Stimulated activated CD4-positive, alpha-beta T cell treated with anti-CD3 and anti-CD28 coated beads, Interleukin-1b, Interleukin-23, amount 100 ng/mL, for 48 hours (primary cell): ENCODE results near the gene ELP4.

Experiments used
- DNase-seq: peaks from one replicate; pipeline ENCODE4 v3.0.0-alpha.2; 2020

Gene ELP4

GRCh38 chr11:31802990-31803812, 293.6 kb downstream of the ELP4 start:
- no peak for DNase-seq

GRCh38 chr11:31803813-31804311, 294.3 kb downstream of the ELP4 start:
- no peak for DNase-seq

- no peak for DNase-seq
These were observed 294.9 kb downstream of the ELP4 start for GRCh38 chr11:31804312-31805036.

- DNase-seq: no peak
These were observed 295.6 kb downstream of the ELP4 start for GRCh38 chr11:31805037-31805628.

GRCh38 chr11:31805629-31806185, 296.1 kb downstream of the ELP4 start:
- no peak for DNase-seq

- DNase-seq: no peak
These were observed 296.8 kb downstream of the ELP4 start for GRCh38 chr11:31806186-31806927.

GRCh38 chr11:31806928-31807798, 297.6 kb downstream of the ELP4 start:
- DNase-seq: no peak

- no peak for DNase-seq
These were observed 298.5 kb downstream of the ELP4 start for GRCh38 chr11:31807799-31808667.

- DNase-seq: no peak
These were observed 299.4 kb downstream of the ELP4 start for GRCh38 chr11:31808721-31809540.

- no peak for DNase-seq
These were observed 299.9 kb downstream of the ELP4 start for GRCh38 chr11:31809541-31809856.

- no peak for DNase-seq
These were observed 300.6 kb downstream of the ELP4 start for GRCh38 chr11:31809857-31810778.

- peak; percentile 53 for DNase-seq
These were observed 301.4 kb downstream of the ELP4 start, which contains the start of gene PAX6 for GRCh38 chr11:31810779-31811647. Gene PAX6 (minus strand): TSS chr11:31811322. CDS start chr11:31806411, 4,911 bp downstream.

- DNase-seq: no peak
These were observed 303.1 kb downstream of the ELP4 start for GRCh38 chr11:31812383-31813381.

- no peak for DNase-seq
These were observed 304.0 kb downstream of the ELP4 start for GRCh38 chr11:31813391-31814175.

- DNase-seq: no peak
These were observed 304.8 kb downstream of the ELP4 start for GRCh38 chr11:31814176-31814868.
